NCI-H748 (cell line): Measurements from ENCODE around the gene USP50.
"Not testable (repeated sequence)": the region's sequence is repeated elsewhere in the genome, so short reads cannot be mapped to it uniquely, and the experiment has no call there.

Experiments
- DNase-seq: peaks from one replicate; lab custom pipeline; 2025; ENCODE audit not compliant: unreplicated experiment; lab: John Stamatoyannopoulos, UW

USP50 gene

DNA sequence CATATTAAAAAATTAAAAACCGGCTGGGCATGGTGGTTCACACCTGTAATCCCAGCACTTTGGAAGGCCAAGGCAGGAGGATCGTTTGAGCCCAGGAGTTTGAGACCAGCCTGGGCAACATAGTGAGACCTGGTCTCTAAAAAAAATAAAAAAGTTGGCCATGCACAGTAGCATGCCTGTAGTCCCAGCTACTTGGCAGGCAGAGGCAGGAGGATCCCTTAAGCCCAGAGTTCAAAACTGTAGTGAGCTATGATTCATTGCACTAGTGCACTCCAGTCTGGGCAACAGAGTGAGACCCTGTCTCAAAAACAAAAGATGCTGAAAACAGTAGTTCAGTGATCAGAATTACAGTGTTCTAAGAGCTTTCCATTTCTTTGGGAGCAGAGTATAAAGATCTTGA, 40.8 kb downstream of the USP50 start:
- not testable (repeated sequence) for DNase-seq

GRCh38 chr15:50503144-50503543, 43.3 kb downstream of the USP50 start:
- no peak for DNase-seq

GRCh38 chr15:50501815-50502214, 44.7 kb downstream of the USP50 start:
- DNase-seq, result no peak

GRCh38 chr15:50500352-50500751, 46.1 kb downstream of the USP50 start:
- no peak for DNase-seq

- no peak for DNase-seq
Observed at GRCh38 chr15:50496692-50497091, 49.8 kb downstream of the USP50 start.

DNA sequence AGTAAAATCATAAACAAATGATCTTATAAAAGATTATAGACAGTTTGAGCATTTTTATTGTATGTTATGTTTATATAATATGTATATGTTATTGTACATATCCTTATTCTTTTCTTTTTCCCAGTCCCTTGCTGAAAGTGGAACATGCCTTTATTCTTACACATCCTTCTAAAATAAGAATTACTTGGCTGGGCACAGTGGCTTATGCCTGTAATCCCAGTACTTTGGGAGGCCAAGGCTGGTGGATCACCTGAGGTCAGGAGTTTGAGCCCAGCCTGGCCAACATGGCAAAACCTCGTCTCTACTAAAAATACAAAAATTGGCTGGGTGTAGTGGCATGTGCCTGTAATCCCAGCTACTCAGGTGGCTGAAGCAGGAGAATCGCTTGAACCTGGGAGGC, 51.9 kb downstream of the USP50 start:
- not testable (repeated sequence) for DNase-seq

DNA sequence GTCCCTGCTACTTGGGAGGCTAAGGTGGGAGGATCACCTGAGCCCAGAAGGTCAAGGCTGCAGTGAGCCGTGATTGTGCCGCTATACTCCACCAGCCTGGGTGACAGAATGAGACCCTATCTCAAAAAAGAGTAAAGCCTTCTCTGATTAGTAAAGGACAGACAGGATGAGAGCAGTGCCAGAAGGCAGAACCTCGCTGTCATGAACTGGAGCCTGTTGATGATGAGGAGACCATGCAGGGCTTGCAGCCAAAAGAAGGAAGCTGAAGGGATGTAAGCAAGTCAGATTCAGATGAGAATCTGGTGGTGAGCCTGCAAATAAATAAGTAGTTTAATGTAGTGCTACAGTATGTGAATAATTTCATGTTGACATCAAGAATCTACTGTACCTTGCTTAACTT, 52.8 kb downstream of the USP50 start:
- DNase-seq, result no peak

DNA sequence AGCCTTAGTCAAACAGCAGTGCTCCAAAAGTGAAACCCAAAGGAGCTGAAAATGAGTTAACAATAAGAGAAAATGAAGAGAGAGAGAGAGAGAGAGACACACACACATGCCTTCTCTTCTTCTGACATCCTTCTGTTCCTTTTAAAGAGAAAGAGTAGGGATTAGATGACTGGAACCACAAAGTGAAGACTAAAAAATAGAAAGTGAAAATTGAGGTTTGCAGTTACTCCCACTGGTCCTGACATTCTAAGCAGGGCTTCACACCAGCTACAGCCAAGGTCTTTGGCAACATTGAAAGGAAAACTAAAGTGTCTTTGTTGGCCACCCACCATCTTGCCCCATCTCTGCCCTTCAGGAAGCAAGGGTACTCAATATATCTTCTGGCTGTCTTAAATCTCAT, 59.2 kb downstream of the USP50 start:
- no peak for DNase-seq

- DNase-seq, result no peak
Observed at GRCh38 chr15:50485389-50485788, 61.1 kb downstream of the USP50 start.

- DNase-seq, result no peak
Observed at GRCh38 chr15:50484781-50485180, 61.7 kb downstream of the USP50 start.

DNA sequence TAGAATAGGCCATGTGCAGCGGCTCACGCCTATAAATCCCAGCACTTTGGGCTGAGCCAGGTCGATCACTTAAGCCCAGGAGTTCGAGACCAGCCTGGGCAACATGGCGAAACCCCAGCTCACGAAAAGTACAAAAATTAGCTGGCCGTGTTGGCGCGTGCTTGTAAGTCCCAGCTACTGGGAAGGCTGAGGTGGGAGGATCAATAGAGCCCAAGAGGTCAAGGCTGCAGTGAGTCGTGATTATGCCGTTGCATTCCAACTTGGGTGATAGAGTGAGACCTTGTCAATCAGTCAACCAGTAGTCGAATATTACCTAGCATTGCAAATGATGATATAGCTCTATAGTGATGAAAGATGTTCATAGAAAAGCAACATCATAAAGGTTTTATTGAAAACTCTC, 70.3 kb downstream of the USP50 start:
- no peak for DNase-seq

DNA sequence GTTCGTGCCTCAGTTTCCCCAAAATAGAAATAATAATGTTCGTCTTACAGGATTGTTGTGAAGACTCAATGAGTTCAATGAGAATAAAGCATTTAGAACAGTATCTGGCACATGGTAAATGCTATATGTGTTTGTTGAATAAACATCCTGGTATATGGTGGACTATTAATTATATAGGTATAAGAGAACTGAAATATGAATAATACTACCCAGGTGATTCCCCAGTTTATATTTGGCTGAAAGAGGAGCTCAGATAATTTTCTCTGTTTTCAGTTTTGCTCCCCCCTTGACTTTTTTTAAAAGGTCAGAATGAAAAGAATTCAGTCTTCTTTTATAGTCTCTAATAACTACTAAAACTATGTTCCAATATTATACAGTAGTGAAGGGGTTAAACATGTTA, 75.4 kb downstream of the USP50 start:
- DNase-seq, result no peak

GRCh38 chr15:50463423-50464358, 82.8 kb downstream of the USP50 start:
- DNase-seq, result no peak

DNA sequence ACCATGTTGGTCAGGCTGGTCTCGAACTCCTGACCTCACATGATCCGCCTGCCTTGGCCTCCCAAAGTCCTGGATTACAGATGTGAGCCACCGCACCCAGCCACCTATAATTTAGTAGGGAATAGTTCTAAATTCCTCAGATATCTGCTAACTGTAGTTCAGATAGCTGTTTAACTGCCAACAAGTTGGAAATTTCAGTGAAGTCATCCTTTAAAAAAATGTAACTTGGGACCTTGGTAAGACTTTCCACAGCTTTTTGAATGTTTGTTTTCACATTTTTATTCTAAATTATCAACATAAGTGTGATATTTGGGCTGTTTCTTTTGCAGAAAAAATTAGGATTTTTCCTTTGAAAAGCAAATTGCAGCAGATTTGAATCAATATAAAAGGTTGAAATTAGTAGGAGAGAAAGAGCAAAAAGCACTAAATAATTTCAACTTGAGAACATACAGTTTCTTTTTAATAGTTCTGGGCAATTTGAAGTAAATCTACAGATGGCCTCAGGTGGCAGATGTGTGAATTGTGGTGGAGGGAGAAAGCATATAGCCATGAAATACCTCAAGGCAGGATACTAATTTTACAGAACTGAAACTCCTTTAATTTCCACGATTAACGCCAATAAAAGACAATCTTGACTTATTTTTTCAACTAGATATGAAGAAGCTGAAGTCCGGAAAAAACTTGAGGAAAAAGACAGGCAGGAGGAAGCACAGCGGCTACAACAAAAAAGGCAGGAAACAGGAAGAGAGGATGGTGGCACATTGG, 87.9 kb downstream of the USP50 start:
- no peak for DNase-seq

DNA sequence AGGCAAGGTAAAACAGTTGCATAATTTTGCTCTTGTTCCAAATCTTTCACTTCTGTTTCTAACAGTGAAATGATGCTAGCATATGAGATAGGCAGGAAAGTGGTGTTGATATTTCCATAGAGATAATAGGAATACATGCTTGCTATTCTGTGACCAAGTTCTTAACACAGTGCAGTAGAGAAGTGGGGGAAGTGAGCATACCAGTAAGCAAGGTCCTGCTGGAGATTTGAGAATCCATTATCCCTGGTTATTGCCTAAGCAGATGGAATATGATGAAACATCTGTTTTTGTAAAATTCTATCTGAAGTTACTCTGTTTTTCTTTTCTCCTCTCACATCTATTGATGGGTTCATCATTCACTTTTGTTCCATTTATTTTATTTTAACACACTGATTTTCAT, 93.5 kb downstream of the USP50 start:
- no peak for DNase-seq
